ENCODE results near the gene ELOA.

The ELOA gene

GRCh38 chr1:23777979-23778814, 34.9 kb downstream of the ELOA start, which contains the start of gene PITHD1:
Gene PITHD1, plus strand, starts transcription at chr1:23778418. Its CDS starts 98 bp downstream, at chr1:23778516.
- peak; percentile 63 for TF ChIP-seq FOXP2 (optimal IDR thresholded peaks at IDR 0.05; ENCODE audit: borderline replicate concordance, extremely low read depth, extremely low read length, insufficient read depth)
- peak; percentile 71; the same call in 1 of the 2 replicates for TF ChIP-seq TAF1 (IDR thresholded peaks at IDR 0.05; ENCODE audit: borderline replicate concordance, insufficient read depth, low read length)
- peak; percentile 87 for TF ChIP-seq POLR2AphosphoS5 (IDR thresholded peaks at IDR 0.05; ENCODE audit: low read depth, low read length)
- no peak; a peak in 1 of 4 replicates for TF ChIP-seq REST (IDR thresholded peaks at IDR 0.05; ENCODE audit: insufficient read depth in 1 of 2, low read depth in 2 of 2, low read length in 2 of 2)
- TF ChIP-seq SIN3A (IDR thresholded peaks at IDR 0.05; ENCODE audit: borderline replicate concordance, insufficient read depth, low read length) = peak; percentile 79; the same call in 1 of the 2 replicates

- no peak for TF ChIP-seq TAF1 (IDR thresholded peaks at IDR 0.05; ENCODE audit: borderline replicate concordance, insufficient read depth, low read length)
- no peak for TF ChIP-seq SIN3A (IDR thresholded peaks at IDR 0.05; ENCODE audit: borderline replicate concordance, insufficient read depth, low read length)
- TF ChIP-seq POLR2AphosphoS5 (IDR thresholded peaks at IDR 0.05; ENCODE audit: low read depth, low read length) = no peak
- no peak for TF ChIP-seq FOXP2 (optimal IDR thresholded peaks at IDR 0.05; ENCODE audit: borderline replicate concordance, extremely low read depth, extremely low read length, insufficient read depth)
- no peak for TF ChIP-seq REST (IDR thresholded peaks at IDR 0.05; ENCODE audit: insufficient read depth in 1 of 2, low read depth in 2 of 2, low read length in 2 of 2)
Observed at GRCh38 chr1:23779826-23780371, 36.6 kb downstream of the ELOA start.

GRCh38 chr1:23784846-23785245, 41.6 kb downstream of the ELOA start:
- TF ChIP-seq SIN3A (IDR thresholded peaks at IDR 0.05; ENCODE audit: borderline replicate concordance, insufficient read depth, low read length) = no peak
- no peak for TF ChIP-seq TAF1 (IDR thresholded peaks at IDR 0.05; ENCODE audit: borderline replicate concordance, insufficient read depth, low read length)
- TF ChIP-seq FOXP2 (optimal IDR thresholded peaks at IDR 0.05; ENCODE audit: borderline replicate concordance, extremely low read depth, extremely low read length, insufficient read depth) = no peak
- TF ChIP-seq REST (IDR thresholded peaks at IDR 0.05; ENCODE audit: insufficient read depth in 1 of 2, low read depth in 2 of 2, low read length in 2 of 2) = no peak
- no peak for TF ChIP-seq POLR2AphosphoS5 (IDR thresholded peaks at IDR 0.05; ENCODE audit: low read depth, low read length)

GRCh38 chr1:23787701-23788100, 44.4 kb downstream of the ELOA start:
- TF ChIP-seq TAF1 (IDR thresholded peaks at IDR 0.05; ENCODE audit: borderline replicate concordance, insufficient read depth, low read length) (no peak), SIN3A (IDR thresholded peaks at IDR 0.05; ENCODE audit: borderline replicate concordance, insufficient read depth, low read length) (no peak), REST (IDR thresholded peaks at IDR 0.05; ENCODE audit: insufficient read depth in 1 of 2, low read depth in 2 of 2, low read length in 2 of 2) (no peak), POLR2AphosphoS5 (IDR thresholded peaks at IDR 0.05; ENCODE audit: low read depth, low read length) (no peak), FOXP2 (optimal IDR thresholded peaks at IDR 0.05; ENCODE audit: borderline replicate concordance, extremely low read depth, extremely low read length, insufficient read depth) (no peak)

All from PFSK-1 (cell line).